Endothelial cell of umbilical vein (primary cell): ENCODE results near the gene MMP28. TPM values are rescaled to one million over a fixed set of nuclear protein-coding genes. Genes with fewer than 3 reads are reported as not detected.

Experiments
- BruUV-seq: library from RNA; stranded (reverse); fragments of 400-500 nt; replicated peaks from 2 replicates; lab custom pipeline; 2021; lab: Mats Ljungman, UMichigan
- CTCF ChIA-PET: fragments of 300-600, 350-600 bp; sonication (Branson Sonifier 250); formaldehyde crosslinking; loops from one replicate; lab custom pipeline; 2021; ENCODE audit warnings: antibody characterized with exemption, inconsistent platforms; lab: Charles Lee
- POLR2A ChIA-PET: fragments of 300-600, 350-600 bp; sonication (Branson Sonifier 250); formaldehyde crosslinking; loops from one replicate; lab custom pipeline; 2021; ENCODE audit warnings: antibody characterized with exemption, inconsistent platforms; lab: Charles Lee
- DNase-seq: peaks from one replicate; pipeline ENCODE4 v3.0.0-alpha.2; 2011; ENCODE audit warnings: low read depth, low spot score
- FAIRE-seq: peaks from 2 replicates; lab custom pipeline; 2011; peaks lifted over from hg19 to GRCh38; lab: Jason Lieb, UNC
- H2AFZ ChIP-seq: 2 replicates; pipeline ENCODE4 v1.6.0; 2012; ENCODE audit warnings: low read depth, low read length, control low read depth, inconsistent platforms
- H3K27ac ChIP-seq: 2 replicates; pipeline ENCODE4 v1.5.1; 2011; ENCODE audit warnings: low read depth, mild to moderate bottlenecking, control low read depth, low read length, moderate library complexity; ENCODE audit not compliant: insufficient read depth
- H3K27me3 ChIP-seq, 2 experiments: 2 replicates each; pipeline versions ENCODE4 v1.6.0 to v1.6.1; 2011; ENCODE audit warnings: low read length in 2 of 2, mixed read lengths in 1 of 2; ENCODE audit not compliant: control insufficient read depth in 2 of 2, insufficient read depth in 2 of 2
- H3K36me3 ChIP-seq, 2 experiments: 2 replicates in 1 of 2; 3 replicates in 1 of 2; pipeline ENCODE4 v1.5.1; 2011; ENCODE audit warnings: low read length in 2 of 2, mild to moderate bottlenecking in 1 of 2, moderate library complexity in 1 of 2; ENCODE audit not compliant: control insufficient read depth in 2 of 2, insufficient read depth in 2 of 2; ENCODE audit errors: extremely low read depth in 1 of 2
- H3K4me1 ChIP-seq: 3 replicates; pipeline ENCODE4 v1.5.1; 2011; ENCODE audit warnings: mild to moderate bottlenecking, low read length; ENCODE audit not compliant: control insufficient read depth, insufficient read depth; ENCODE audit errors: extremely low read depth
- H3K4me2 ChIP-seq: 2 replicates; pipeline ENCODE4 v1.6.1; 2011; ENCODE audit warnings: low read length, control low read depth, mixed read lengths; ENCODE audit not compliant: insufficient read depth
- H3K4me3 ChIP-seq, 3 experiments: fragments of 200-600 bp in 1 of 3; sonication (generic), shearing (Covaris generic) in 1 of 3; replicated peaks in 1 of 3; 2 replicates each; pipeline ENCODE4 v1.5.1; 2011 to 2016; ENCODE audit warnings: control low read depth in 3 of 3, low read length in 3 of 3, mild to moderate bottlenecking in 2 of 3, inconsistent platforms in 1 of 3, low read depth in 1 of 3, moderate library complexity in 1 of 3; ENCODE audit not compliant: insufficient read depth in 1 of 3
- H3K79me2 ChIP-seq: 2 replicates; pipeline ENCODE4 v1.6.0; 2012; ENCODE audit warnings: low read length, inconsistent platforms; ENCODE audit not compliant: control insufficient read depth, insufficient read depth
- H3K9ac ChIP-seq: replicated peaks from 2 replicates; pipeline ENCODE3; 2011; ENCODE audit warnings: low read length, control low read depth; ENCODE audit not compliant: insufficient read depth; ENCODE audit errors: extremely low read depth
- H3K9me1 ChIP-seq: replicated peaks from 3 replicates; pipeline ENCODE4 v1.6.0; 2011; ENCODE audit warnings: mild to moderate bottlenecking, low read length; ENCODE audit not compliant: control insufficient read depth, insufficient read depth; ENCODE audit errors: extremely low read depth
- H3K9me3 ChIP-seq: replicated peaks from 2 replicates; pipeline ENCODE4 v1.5.1; 2012; ENCODE audit warnings: low read length, inconsistent platforms; ENCODE audit not compliant: control insufficient read depth, insufficient read depth
- H4K20me1 ChIP-seq: replicated peaks from 2 replicates; pipeline ENCODE3; 2011; ENCODE audit warnings: mild to moderate bottlenecking, low read length; ENCODE audit not compliant: control insufficient read depth, insufficient read depth; ENCODE audit errors: extremely low read depth
- CTCF ChIP-seq, 2 donors: IDR thresholded peaks; 1 replicate in 1 of 2; 2 replicates in 1 of 2; pipeline ENCODE4 v1.5.1; 2011; ENCODE audit warnings: low read length in 2 of 2, mild to moderate bottlenecking in 2 of 2, moderate library complexity in 2 of 2, control low read depth in 1 of 2, inconsistent platforms in 1 of 2, low read depth in 1 of 2; ENCODE audit not compliant: insufficient read depth in 1 of 2; ENCODE audit errors: extremely low read depth in 1 of 2
- EZH2 ChIP-seq: IDR thresholded peaks from 2 replicates; pipeline ENCODE4 v1.6.1; 2012; ENCODE audit warnings: borderline replicate concordance, low read depth, mild to moderate bottlenecking, moderate library complexity, low read length, inconsistent platforms; ENCODE audit not compliant: severe bottlenecking
- FOS ChIP-seq: IDR thresholded peaks from 2 replicates; pipeline ENCODE4 v1.6.1; 2011; ENCODE audit warnings: mild to moderate bottlenecking, low read length, moderate library complexity, borderline replicate concordance; ENCODE audit not compliant: insufficient read depth
- GATA2 ChIP-seq: IDR thresholded peaks from 2 replicates; pipeline ENCODE4 v1.7.0; 2011; ENCODE audit warnings: low read depth, mild to moderate bottlenecking, moderate library complexity, mixed read lengths, low read length; ENCODE audit not compliant: insufficient read length, insufficient read depth
- JUN ChIP-seq: IDR thresholded peaks from 2 replicates; pipeline ENCODE4 v1.6.1; 2011; ENCODE audit warnings: borderline replicate concordance, low read depth; ENCODE audit not compliant: insufficient read length, insufficient read depth
- MAX ChIP-seq: IDR thresholded peaks from 2 replicates; pipeline ENCODE4 v1.6.1; 2011; ENCODE audit not compliant: insufficient read depth, insufficient read length
- MYC ChIP-seq: IDR thresholded peaks from one replicate; pipeline ENCODE4 v1.6.1; 2011; ENCODE audit warnings: mild to moderate bottlenecking, low read depth, low read length
- POLR2A ChIP-seq: IDR thresholded peaks from 2 replicates; pipeline ENCODE4 v1.6.1; 2012; ENCODE audit warnings: low read depth, mild to moderate bottlenecking, control low read depth, low read length
- POLR2AphosphoS5 ChIP-seq: IDR thresholded peaks from 2 replicates; pipeline ENCODE4 v1.6.1; 2012; ENCODE audit warnings: low read depth, mild to moderate bottlenecking, control low read depth, low read length, moderate library complexity; ENCODE audit not compliant: insufficient read depth
- dilution Hi-C: fragments of 300-500 bp; cut with MboI; formaldehyde crosslinking; loops from one replicate; pipeline ENCODE4 v1.15.0; 2019; ENCODE audit warnings: low sequenced_read_pairs; ENCODE audit not compliant: extremely low pct_ligation_motif_present
- intact Hi-C: fragments of 100-400 bp; cut with micrococcal nuclease; formaldehyde crosslinking; loops from one replicate; pipeline ENCODE4 v1.10.0; 2022
- polyA plus RNA-seq, 4 experiments: library from polyadenylated mRNA; depleted of rRNA in 3 of 4; stranded (reverse) in 3 of 4; unstranded in 1 of 4; fragments of >200 nt; gene quantifications; 2 replicates each; pipeline versions ENCODE4 v1.2.1 to v1.2.3, GENCODE V29; 2011 to 2012; ENCODE audit warnings: missing spikeins in 1 of 4
- total RNA-seq: library from RNA; stranded (reverse); gene quantifications from 2 replicates; pipeline ENCODE4 v1.2.3, GENCODE V29; 2021

The MMP28 gene
- total and polyA plus RNA-seq, 2 donors (not counting 3 experiments of a cell fraction or from before 2014, with no cell fraction given) = 6.1 to 7.1 TPM

GRCh38 chr17:35808240-35808961, 13.0 kb upstream of the MMP28 start:
- TF ChIP-seq JUN = no peak
- TF ChIP-seq MAX = no peak
- TF ChIP-seq MYC = no peak
- TF ChIP-seq EZH2 = no peak
- no peak for TF ChIP-seq GATA2
- TF ChIP-seq POLR2AphosphoS5 = no peak
- no peak for TF ChIP-seq FOS
- no peak for TF ChIP-seq POLR2A
- TF ChIP-seq CTCF (IDR thresholded peaks at IDR 0.05; ENCODE audit: extremely low read depth in 1 of 2, insufficient read depth in 1 of 2, low read depth in 1 of 2, low read length in 2 of 2) = no peak

More at GRCh38 chr17:35808240-35808961, 13.0 kb upstream of the MMP28 start:
- ChIA-PET POLR2A (interaction anchor here (0.7 to 2.7 kb wide), 7 partner anchors 9 to 44 kb away, joined by 3 to 39 read pairs (median 6); no protein-coding TSS in a partner anchor), CTCF (interaction anchor here (0.8 to 11.8 kb wide), 16 partner anchors 9 to 196 kb away, joined by 3 to 453 read pairs (median 4); no protein-coding TSS in a partner anchor)
- intact Hi-C loops = loop anchor here (2.0 to 10.0 kb wide), 4 partner anchors 266 to 564 kb away; partner anchors contain the start of genes SLFN11, SLFN12 and SLFN5
- no peak for DNase-seq
- Histone ChIP-seq H3K9ac (peak overlapping the region; percentile 93), H3K9me3 (no peaks in the 10 kb centered on the region), H3K4me3 (peak overlapping the region in 2 of 3 experiments; percentile 81 to 96), H3K27ac (peak overlapping the region; percentile 90), H3K27me3 (no peaks in the 10 kb centered on the region), H3K4me1 (peaks cover 35% of the 10 kb centered on the region), H3K9me1 (no peaks in the 10 kb centered on the region), H3K36me3 (no peaks in the 10 kb centered on the region), H2AFZ (peak overlapping the region; percentile 73), H4K20me1 (peaks cover 7% of the 10 kb centered on the region), H3K79me2 (peaks cover 41% of the 10 kb centered on the region), H3K4me2 (peak overlapping the region; percentile 69)
- FAIRE-seq = no peak
- dilution Hi-C loops = no loop called here
- BruUV-seq = TSS peak; percentile 84
